Measurements from ENCODE around the gene LHPP.

- no peak for TF ChIP-seq EZH2 (IDR thresholded peaks at IDR 0.05; ENCODE audit: insufficient read depth, poor library complexity, severe bottlenecking)
- no peak for TF ChIP-seq EZH2phosphoT487 (IDR thresholded peaks at IDR 0.05; ENCODE audit: insufficient read depth, low read depth)
These were observed 194.5 kb downstream of the LHPP start for GRCh38 chr10:124656113-124656490.

Measured in GM23248 (cell line).